GM12878 (cell line): ENCODE results near the gene POU1F1. TPM values are rescaled to one million over a fixed set of nuclear protein-coding genes. Genes with fewer than 3 reads are reported as not detected.

Experiments used
- BHLHE40 ChIP-seq, 2 experiments: fragments of 450-650 bp in 1 of 2; IDR thresholded peaks; 2 replicates each; pipeline ENCODE4 v1.6.1; 2011 to 2017; ENCODE audit warnings: low read depth in 2 of 2, borderline replicate concordance in 1 of 2, improper control_type of control experiment in 1 of 2, low read length in 1 of 2, mild to moderate bottlenecking in 1 of 2
- CREM ChIP-seq: IDR thresholded peaks from 2 replicates; pipeline ENCODE4 v1.6.1; 2014; ENCODE audit warnings: antibody characterized with exemption, low read depth
- CUX1 ChIP-seq: IDR thresholded peaks from 2 replicates; pipeline ENCODE4 v1.6.1; 2012; ENCODE audit warnings: improper control_type of control experiment, low read depth, low read length; ENCODE audit not compliant: insufficient replicate concordance
- FOXM1 ChIP-seq: IDR thresholded peaks from 2 replicates; pipeline ENCODE4 v1.6.1; 2012; ENCODE audit warnings: low read depth, mild to moderate bottlenecking, inconsistent platforms, low read length, moderate library complexity
- HCFC1 ChIP-seq: fragments of 150-350 bp; IDR thresholded peaks from 2 replicates; pipeline ENCODE4 v1.6.1; 2014; ENCODE audit warnings: low read length
- HDGF ChIP-seq: fragments of 450-650 bp; IDR thresholded peaks from 2 replicates; pipeline ENCODE4 v1.6.1; 2016; ENCODE audit warnings: antibody characterized with exemption
- HSF1 ChIP-seq: fragments of 150-350 bp; IDR thresholded peaks from 2 replicates; pipeline ENCODE4 v1.6.1; 2014; ENCODE audit warnings: mild to moderate bottlenecking, low read depth, low read length
- JUND ChIP-seq: IDR thresholded peaks from 2 replicates; pipeline ENCODE4 v1.6.1; 2012; ENCODE audit warnings: low read depth, mild to moderate bottlenecking, low read length, improper control_type of control experiment, moderate library complexity
- KDM1A ChIP-seq: fragments of 200-600 bp; sonication (generic); IDR thresholded peaks from 2 replicates; pipeline ENCODE4 v1.6.1; 2016; ENCODE audit warnings: borderline replicate concordance
- MYB ChIP-seq: fragments of 150-350 bp; IDR thresholded peaks from 2 replicates; pipeline ENCODE4 v1.6.1; 2014; ENCODE audit warnings: mild to moderate bottlenecking, low read depth, low read length, borderline replicate concordance
- MYC ChIP-seq: IDR thresholded peaks from 2 replicates; pipeline ENCODE4 v1.6.1; 2011; ENCODE audit warnings: mild to moderate bottlenecking, low read length, moderate library complexity, inconsistent platforms; ENCODE audit not compliant: insufficient read depth, insufficient replicate concordance, insufficient read length, severe bottlenecking
- PAX8 ChIP-seq: fragments of 450-650 bp; IDR thresholded peaks from 2 replicates; pipeline ENCODE4 v1.6.1; 2017; ENCODE audit warnings: mild to moderate bottlenecking, moderate library complexity
- POU2F2 ChIP-seq: IDR thresholded peaks from 3 replicates; pipeline ENCODE4 v1.6.1; 2011; ENCODE audit warnings: low read depth, mild to moderate bottlenecking, low read length, borderline replicate concordance
- SMARCA5 ChIP-seq: fragments of 450-650 bp; IDR thresholded peaks from 2 replicates; pipeline ENCODE4 v1.6.1; 2017; ENCODE audit warnings: mild to moderate bottlenecking
- YY1 ChIP-seq: IDR thresholded peaks from 2 replicates; pipeline ENCODE4 v1.6.1; 2011; ENCODE audit warnings: low read depth, mild to moderate bottlenecking, low read length
- ZNF592 ChIP-seq: fragments of 450-650 bp; IDR thresholded peaks from 2 replicates; pipeline ENCODE4 v1.6.1; 2017; ENCODE audit warnings: mild to moderate bottlenecking, moderate library complexity
- polyA plus RNA-seq, 11 experiments: library from polyadenylated mRNA; depleted of rRNA in 4 of 11; unstranded in 6 of 11; stranded (reverse) in 5 of 11; fragments of >200 nt; fragmentation: Nextera tagmentation in 4 of 11; fragmentation: Illumina TruSeq in 1 of 11; extraction: Ambion mirVana in 4 of 11; extraction: Trizol in 1 of 11; gene quantifications; 1 replicate in 1 of 11; 2 replicates in 10 of 11; pipeline versions ENCODE4 v1.2.1 to v1.2.3, GENCODE V29; 2011 to 2016; ENCODE audit warnings: inconsistent platforms in 2 of 11, missing spikeins in 2 of 11, low read depth in 1 of 11
- total RNA-seq, 4 experiments: library from RNA; depleted of rRNA in 3 of 4; stranded (reverse); fragments of >200 nt in 3 of 4; fragmentation: Illumina TruSeq in 1 of 4; extraction: Trizol in 1 of 4; gene quantifications; 2 replicates each; pipeline versions ENCODE4 v1.2.1 to v1.2.3, GENCODE V29; 2013 to 2021
- TF ChIP-seq, protein P1 (sequence below): fragments of 450-650 bp; IDR thresholded peaks from 2 replicates; pipeline ENCODE4 v1.6.1; 2017; ENCODE audit warnings: borderline replicate concordance

Gene POU1F1
- total and polyA plus RNA-seq, 10 of the 15 experiments (the other 5 are each of a cell fraction or from before 2014, with no cell fraction given) = 0.04 TPM; not detected in 9

DNA sequence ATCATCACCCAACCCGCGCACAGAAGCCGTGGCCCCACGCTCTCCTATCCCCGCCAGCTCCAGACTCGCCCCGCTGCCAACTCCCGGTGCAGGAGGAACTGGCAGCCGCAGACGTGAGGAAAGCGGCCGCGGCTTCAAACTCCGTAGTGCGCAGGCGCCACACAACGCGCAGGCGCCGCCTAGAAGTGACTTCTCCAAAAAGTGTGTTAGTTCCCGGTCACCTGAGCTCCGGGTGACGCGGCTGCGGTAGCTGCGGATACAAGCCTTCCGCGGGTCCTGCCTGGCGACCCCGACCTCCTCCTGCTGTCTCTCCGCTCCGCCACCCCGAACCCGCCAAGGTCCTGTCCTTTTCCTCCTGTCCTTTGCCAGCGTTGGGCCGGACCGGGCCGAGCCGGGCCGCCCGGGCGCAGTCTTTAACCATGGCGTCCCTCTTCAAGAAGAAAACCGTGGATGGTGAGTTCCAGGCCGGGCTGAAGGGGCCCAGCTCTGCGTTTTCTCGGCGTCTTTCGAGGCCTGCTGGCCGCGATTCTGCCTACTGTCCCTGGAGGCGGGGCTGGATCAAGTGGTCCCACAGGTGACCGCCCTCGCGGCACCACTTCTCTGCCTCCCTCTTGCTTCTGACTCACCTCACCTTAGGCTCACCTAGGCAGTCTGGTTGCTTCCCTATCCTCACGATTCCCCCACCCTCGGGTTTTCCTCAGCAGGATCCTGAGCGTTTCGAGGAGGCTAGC is 49.1 kb downstream of the POU1F1 start, which contains the start of gene CHMP2B (continued):
- TF ChIP-seq, protein P1, sequence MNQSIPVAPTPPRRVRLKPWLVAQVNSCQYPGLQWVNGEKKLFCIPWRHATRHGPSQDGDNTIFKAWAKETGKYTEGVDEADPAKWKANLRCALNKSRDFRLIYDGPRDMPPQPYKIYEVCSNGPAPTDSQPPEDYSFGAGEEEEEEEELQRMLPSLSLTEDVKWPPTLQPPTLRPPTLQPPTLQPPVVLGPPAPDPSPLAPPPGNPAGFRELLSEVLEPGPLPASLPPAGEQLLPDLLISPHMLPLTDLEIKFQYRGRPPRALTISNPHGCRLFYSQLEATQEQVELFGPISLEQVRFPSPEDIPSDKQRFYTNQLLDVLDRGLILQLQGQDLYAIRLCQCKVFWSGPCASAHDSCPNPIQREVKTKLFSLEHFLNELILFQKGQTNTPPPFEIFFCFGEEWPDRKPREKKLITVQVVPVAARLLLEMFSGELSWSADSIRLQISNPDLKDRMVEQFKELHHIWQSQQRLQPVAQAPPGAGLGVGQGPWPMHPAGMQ = no peak
- no peak for TF ChIP-seq MYC
- TF ChIP-seq POU2F2 = peak; percentile 55; the same call in 1 of the 3 replicates
- 0 out of 2 replicates have a peak, but pooled peaks have one; percentile 10 for TF ChIP-seq JUND
- TF ChIP-seq YY1 = no peak
- no peak for TF ChIP-seq HSF1
- peak; percentile 25 for TF ChIP-seq CUX1
- TF ChIP-seq CREM = peak; percentile 60; the same call in 1 of the 2 replicates
- no peak for TF ChIP-seq ZNF592
- no peak for TF ChIP-seq HDGF
- TF ChIP-seq SMARCA5 = no peak
- peak; percentile 91 to 94 for TF ChIP-seq BHLHE40 (IDR thresholded peaks at IDR 0.05; ENCODE audit: borderline replicate concordance in 1 of 2, low read depth in 2 of 2, low read length in 1 of 2)
- no peak for TF ChIP-seq PAX8
- TF ChIP-seq KDM1A = no peak
- TF ChIP-seq MYB = no peak
- no peak for TF ChIP-seq FOXM1
- peak; percentile 63 for TF ChIP-seq HCFC1
